Endothelial cell of umbilical vein (primary cell): ENCODE results near the gene DGKI.

Experiments used
- EZH2 ChIP-seq: IDR thresholded peaks from 2 replicates; pipeline ENCODE4 v1.6.1; 2012; ENCODE audit warnings: borderline replicate concordance, low read depth, mild to moderate bottlenecking, moderate library complexity, low read length, inconsistent platforms; ENCODE audit not compliant: severe bottlenecking
- FOS ChIP-seq: IDR thresholded peaks from 2 replicates; pipeline ENCODE4 v1.6.1; 2011; ENCODE audit warnings: mild to moderate bottlenecking, low read length, moderate library complexity, borderline replicate concordance; ENCODE audit not compliant: insufficient read depth
- GATA2 ChIP-seq: IDR thresholded peaks from 2 replicates; pipeline ENCODE4 v1.7.0; 2011; ENCODE audit warnings: low read depth, mild to moderate bottlenecking, moderate library complexity, mixed read lengths, low read length; ENCODE audit not compliant: insufficient read length, insufficient read depth
- JUN ChIP-seq: IDR thresholded peaks from 2 replicates; pipeline ENCODE4 v1.6.1; 2011; ENCODE audit warnings: borderline replicate concordance, low read depth; ENCODE audit not compliant: insufficient read length, insufficient read depth
- MYC ChIP-seq: IDR thresholded peaks from one replicate; pipeline ENCODE4 v1.6.1; 2011; ENCODE audit warnings: mild to moderate bottlenecking, low read depth, low read length
- POLR2A ChIP-seq: IDR thresholded peaks from 2 replicates; pipeline ENCODE4 v1.6.1; 2012; ENCODE audit warnings: low read depth, mild to moderate bottlenecking, control low read depth, low read length
- POLR2AphosphoS5 ChIP-seq: IDR thresholded peaks from 2 replicates; pipeline ENCODE4 v1.6.1; 2012; ENCODE audit warnings: low read depth, mild to moderate bottlenecking, control low read depth, low read length, moderate library complexity; ENCODE audit not compliant: insufficient read depth
- TF ChIP-seq, protein P1 (sequence below), 2 donors: IDR thresholded peaks; 1 replicate in 1 of 2; 2 replicates in 1 of 2; pipeline ENCODE4 v1.5.1; 2011; ENCODE audit warnings: low read length in 2 of 2, mild to moderate bottlenecking in 2 of 2, moderate library complexity in 2 of 2, control low read depth in 1 of 2, inconsistent platforms in 1 of 2, low read depth in 1 of 2; ENCODE audit not compliant: insufficient read depth in 1 of 2; ENCODE audit errors: extremely low read depth in 1 of 2
- TF ChIP-seq, protein P2 (sequence below): IDR thresholded peaks from 2 replicates; pipeline ENCODE4 v1.6.1; 2011; ENCODE audit not compliant: insufficient read depth, insufficient read length

- TF ChIP-seq POLR2A (no peak), POLR2AphosphoS5 (no peak), EZH2 (no peak), GATA2 (no peak), MYC (no peak), FOS (no peak), JUN (no peak)
- TF ChIP-seq, protein P1, sequence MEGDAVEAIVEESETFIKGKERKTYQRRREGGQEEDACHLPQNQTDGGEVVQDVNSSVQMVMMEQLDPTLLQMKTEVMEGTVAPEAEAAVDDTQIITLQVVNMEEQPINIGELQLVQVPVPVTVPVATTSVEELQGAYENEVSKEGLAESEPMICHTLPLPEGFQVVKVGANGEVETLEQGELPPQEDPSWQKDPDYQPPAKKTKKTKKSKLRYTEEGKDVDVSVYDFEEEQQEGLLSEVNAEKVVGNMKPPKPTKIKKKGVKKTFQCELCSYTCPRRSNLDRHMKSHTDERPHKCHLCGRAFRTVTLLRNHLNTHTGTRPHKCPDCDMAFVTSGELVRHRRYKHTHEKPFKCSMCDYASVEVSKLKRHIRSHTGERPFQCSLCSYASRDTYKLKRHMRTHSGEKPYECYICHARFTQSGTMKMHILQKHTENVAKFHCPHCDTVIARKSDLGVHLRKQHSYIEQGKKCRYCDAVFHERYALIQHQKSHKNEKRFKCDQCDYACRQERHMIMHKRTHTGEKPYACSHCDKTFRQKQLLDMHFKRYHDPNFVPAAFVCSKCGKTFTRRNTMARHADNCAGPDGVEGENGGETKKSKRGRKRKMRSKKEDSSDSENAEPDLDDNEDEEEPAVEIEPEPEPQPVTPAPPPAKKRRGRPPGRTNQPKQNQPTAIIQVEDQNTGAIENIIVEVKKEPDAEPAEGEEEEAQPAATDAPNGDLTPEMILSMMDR (IDR thresholded peaks at IDR 0.05; ENCODE audit: extremely low read depth in 1 of 2, insufficient read depth in 1 of 2, low read depth in 1 of 2, low read length in 2 of 2): no peak
- TF ChIP-seq, protein P2, sequence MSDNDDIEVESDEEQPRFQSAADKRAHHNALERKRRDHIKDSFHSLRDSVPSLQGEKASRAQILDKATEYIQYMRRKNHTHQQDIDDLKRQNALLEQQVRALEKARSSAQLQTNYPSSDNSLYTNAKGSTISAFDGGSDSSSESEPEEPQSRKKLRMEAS: no peak
These were observed 268.2 kb downstream of the DGKI start for GRCh38 chr7:137578541-137578940.
